Dermis microvascular lymphatic vessel endothelial cell (primary cell): ENCODE results near the gene HTN3. TPM values are rescaled to one million over a fixed set of nuclear protein-coding genes. Genes with fewer than 3 reads are reported as not detected.

Source experiments
- total RNA-seq: library from RNA; depleted of rRNA; stranded (reverse); fragments of >200 nt; gene quantifications from 2 replicates; pipeline ENCODE4 v1.2.1, GENCODE V29; 2014

HTN3 gene
- total RNA-seq, 1 donor from 2014 or later: not detected

Other genes starting within 250 kb of the HTN3 start
- 0.89 and 2.3 TPM in 2 replicates for gene SULT1E1, start 168.3 kb upstream of the HTN3 start, total RNA-seq
- gene CSN1S1, start 97.4 kb upstream of the HTN3 start, total RNA-seq: not detected in 2 replicates
- gene CSN2, start 62.7 kb upstream of the HTN3 start, total RNA-seq: not detected in 2 replicates
- gene STATH, start 32.5 kb upstream of the HTN3 start, total RNA-seq: not detected in 2 replicates
- gene HTN1, start 22.0 kb downstream of the HTN3 start, total RNA-seq: 0.26 TPM in 1 of 2 replicates, not detected in the other
- not detected in 2 replicates for gene PRR27, start 125.8 kb downstream of the HTN3 start, total RNA-seq
- gene ODAM, start 167.3 kb downstream of the HTN3 start, total RNA-seq: not detected in 2 replicates
- gene FDCSP, start 197.7 kb downstream of the HTN3 start, total RNA-seq: not detected in 2 replicates
- not detected in 2 replicates for gene CSN3, start 214.1 kb downstream of the HTN3 start, total RNA-seq